Fibroblast of mammary gland (primary cell): ENCODE results near the gene C16orf86.
"Not testable (repeated sequence)": the region's sequence is repeated elsewhere in the genome, so short reads cannot be mapped to it uniquely, and the experiment has no call there.

ENCODE experiments used
- DNase-seq: peaks from one replicate; pipeline ENCODE4 v3.0.0-alpha.2; 2010; ENCODE audit warnings: low read depth
- H3K4me3 ChIP-seq: 2 replicates; pipeline ENCODE4 v1.5.1; 2011; ENCODE audit warnings: low read depth, mild to moderate bottlenecking, low read length, moderate library complexity; ENCODE audit not compliant: control insufficient read depth
- TF ChIP-seq, protein P1 (sequence below): conservative IDR thresholded peaks from 2 replicates; pipeline ENCODE4 v1.5.1; 2011; ENCODE audit warnings: low read depth, low read length, inconsistent platforms; ENCODE audit not compliant: control insufficient read depth, insufficient read depth

Gene C16orf86

DNA sequence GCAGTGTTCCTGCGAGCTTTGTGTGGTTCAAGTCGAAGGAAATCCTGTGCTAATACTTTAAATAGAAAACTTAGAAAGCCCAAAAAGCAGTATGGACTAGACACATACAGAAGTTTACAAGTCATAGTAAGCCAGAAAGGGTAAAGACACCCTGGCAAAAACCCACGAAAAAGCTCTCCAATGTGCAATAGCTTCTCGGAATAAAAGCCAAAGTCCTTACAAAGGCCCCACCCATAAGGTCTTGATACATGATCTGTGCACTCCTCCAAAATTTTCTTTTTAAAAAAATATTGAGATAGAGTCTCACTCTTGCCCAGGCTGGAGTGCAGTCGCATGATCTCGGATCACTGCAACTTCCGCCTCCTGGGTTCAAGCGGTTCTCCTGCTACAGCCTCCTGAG lies 10.3 kb downstream of the C16orf86 start:
- TF ChIP-seq, protein P1, sequence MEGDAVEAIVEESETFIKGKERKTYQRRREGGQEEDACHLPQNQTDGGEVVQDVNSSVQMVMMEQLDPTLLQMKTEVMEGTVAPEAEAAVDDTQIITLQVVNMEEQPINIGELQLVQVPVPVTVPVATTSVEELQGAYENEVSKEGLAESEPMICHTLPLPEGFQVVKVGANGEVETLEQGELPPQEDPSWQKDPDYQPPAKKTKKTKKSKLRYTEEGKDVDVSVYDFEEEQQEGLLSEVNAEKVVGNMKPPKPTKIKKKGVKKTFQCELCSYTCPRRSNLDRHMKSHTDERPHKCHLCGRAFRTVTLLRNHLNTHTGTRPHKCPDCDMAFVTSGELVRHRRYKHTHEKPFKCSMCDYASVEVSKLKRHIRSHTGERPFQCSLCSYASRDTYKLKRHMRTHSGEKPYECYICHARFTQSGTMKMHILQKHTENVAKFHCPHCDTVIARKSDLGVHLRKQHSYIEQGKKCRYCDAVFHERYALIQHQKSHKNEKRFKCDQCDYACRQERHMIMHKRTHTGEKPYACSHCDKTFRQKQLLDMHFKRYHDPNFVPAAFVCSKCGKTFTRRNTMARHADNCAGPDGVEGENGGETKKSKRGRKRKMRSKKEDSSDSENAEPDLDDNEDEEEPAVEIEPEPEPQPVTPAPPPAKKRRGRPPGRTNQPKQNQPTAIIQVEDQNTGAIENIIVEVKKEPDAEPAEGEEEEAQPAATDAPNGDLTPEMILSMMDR = no peak

DNA sequence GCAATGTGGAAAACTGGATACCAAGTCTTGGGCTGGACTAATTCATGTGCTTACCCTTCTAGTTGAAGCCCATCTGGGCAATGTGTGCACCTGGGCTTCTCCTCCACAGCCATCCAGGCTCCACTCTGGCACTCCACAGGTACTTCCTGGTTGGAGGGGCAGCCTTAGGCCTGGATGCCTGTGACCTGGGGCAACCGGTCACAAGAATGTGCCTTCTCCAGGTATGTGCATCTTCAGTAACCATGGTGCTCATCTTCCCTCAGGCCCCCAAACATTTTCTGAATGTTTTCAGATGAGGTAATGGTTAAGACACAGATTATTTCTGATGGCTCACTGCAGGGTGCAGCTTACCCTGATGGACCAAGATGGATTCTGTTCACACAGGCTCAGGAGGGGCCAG lies 11.1 kb downstream of the C16orf86 start:
- TF ChIP-seq, protein P1 = no peak
- H3K4me3 ChIP-seq = no peak overlapping the region
- DNase-seq = no peak

More for the DNA sequence above, 10.3 kb downstream of the C16orf86 start:
- DNase-seq = no peak
- H3K4me3 ChIP-seq = no peak overlapping the region

DNA sequence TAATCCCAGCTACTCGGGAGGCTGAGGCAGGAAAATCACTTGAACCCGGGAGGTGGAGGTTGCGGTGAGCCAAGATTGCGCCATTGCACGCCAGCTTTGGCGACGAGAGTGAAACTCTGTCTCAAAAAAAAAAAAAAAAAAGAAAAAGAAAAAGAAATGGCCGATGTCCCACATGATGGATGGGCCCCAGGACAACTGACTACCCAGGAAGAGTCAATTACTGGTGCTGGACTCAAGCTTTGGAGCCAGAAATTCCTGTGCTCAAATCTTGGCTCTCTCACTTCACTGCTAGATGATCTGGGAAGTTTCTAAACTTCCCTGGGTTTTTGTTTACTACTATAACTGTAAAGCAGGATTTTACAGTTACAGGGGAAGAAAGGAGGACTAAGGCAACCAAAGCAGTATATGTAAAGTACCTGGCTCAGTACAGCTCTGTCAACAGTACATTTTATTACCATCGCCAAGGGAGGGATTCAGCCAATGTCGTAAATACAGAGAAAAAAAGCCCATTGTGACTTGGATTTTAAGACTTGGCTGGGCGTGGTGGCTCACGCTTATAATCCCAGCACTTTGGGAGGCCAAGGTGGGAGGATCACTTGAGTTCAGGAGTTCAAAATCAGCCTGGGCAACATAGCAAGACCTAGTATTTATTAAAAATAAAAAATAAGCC lies 11.9 kb downstream of the C16orf86 start:
- TF ChIP-seq, protein P1 = no peak
- no peak for DNase-seq
- no peak overlapping the region for H3K4me3 ChIP-seq

DNA sequence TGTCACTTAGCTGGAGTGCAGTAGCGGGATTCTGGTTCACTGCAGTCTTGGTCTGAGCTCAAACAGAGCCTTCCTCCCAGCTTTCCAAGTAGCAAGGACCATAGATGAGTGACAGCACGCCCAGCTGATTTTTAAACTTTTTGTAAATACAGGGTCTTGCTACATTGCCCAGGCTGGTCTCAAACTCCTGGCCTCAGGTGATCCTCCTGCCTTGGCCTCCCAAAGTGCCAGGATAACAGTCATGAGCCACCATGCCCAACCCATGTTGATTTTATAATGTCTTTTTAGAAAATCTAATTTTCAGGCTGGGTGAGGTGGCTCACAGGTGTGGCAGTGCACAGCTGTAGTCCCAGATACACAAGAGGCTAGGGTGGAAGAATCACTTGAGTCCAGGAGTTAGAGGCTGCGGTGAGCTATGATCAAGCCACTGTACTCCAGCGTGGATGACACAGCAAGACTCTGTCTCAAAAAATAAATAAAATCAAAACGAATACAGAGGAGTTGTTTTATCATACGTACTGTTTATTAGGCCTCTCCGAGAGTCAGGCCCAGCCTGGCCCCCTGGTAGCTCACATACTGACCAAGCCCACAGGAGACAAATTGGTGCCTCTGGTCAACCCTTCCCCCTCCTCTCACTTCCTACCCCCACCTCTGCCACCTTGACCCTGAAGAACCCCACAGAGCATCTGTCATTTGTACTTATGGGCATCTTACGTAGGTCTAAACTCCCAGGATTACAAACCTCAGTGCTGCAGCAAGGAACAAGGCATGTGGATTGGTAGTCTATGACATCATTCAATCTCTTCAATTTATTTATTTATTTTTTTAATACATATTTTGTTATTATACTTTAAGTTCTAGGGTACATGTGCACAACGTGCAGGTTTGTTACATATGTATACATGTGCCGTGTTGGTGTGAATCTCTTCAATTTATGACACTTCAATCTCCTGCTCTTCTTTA lies 13.6 kb downstream of the C16orf86 start:
- no peak for DNase-seq
- H3K4me3 ChIP-seq = no peak overlapping the region
- TF ChIP-seq, protein P1 = no peak

DNA sequence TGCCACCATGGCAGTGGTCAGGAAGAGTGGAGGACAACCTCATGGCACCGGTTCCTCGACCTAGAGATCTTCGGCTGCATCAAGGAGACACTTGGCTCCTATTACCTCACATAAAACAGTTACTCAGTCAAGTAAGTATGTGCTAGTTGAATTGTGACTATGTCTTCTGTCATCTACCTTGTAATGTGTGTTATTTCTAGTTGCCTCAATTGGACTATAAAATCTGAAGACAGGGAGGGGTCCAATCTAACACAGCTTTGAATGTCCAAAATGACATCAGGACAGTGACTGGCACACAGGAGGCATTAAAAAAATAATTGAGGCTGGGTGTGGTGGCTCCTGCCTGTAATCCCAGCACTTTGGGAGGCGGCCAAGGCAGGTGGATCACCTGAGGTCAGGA lies 17.2 kb downstream of the C16orf86 start:
- TF ChIP-seq, protein P1 = no peak
- DNase-seq = no peak
- H3K4me3 ChIP-seq = no peak overlapping the region

DNA sequence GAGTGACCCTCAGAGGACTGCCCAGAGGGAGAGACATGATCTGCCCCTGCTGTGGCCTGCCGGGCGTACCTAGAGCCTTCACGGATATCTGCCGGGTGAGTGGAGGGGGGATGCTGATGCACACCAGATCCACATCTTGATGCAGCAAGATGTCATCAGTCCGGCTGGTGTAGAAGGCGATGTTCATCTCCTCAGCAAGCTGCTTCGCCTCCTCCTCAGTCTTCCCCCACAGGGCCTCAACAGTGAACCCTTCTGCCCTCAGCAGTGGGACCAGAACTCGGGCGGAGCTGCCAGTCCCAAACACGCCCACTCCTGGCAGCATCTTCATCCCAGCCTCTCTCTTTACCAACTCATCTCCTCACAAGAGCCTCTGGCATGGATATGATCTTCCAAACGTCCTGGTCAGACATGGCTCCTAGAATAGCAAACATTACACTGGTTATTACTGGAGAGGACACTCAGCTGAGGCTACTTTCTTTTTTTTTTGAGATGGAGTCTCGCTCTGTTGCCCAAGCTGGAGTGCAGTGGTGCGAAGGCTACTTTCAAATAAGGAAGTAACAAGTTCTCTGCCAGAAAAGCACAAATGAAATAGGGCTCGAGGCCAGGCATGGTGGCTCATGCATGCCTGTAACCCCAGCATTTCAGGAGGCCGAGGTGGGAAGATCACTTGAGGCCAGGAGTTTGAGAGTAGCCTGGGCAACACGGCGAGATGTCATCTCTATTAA lies 18.9 kb downstream of the C16orf86 start:
- DNase-seq = no peak
- TF ChIP-seq, protein P1 = no peak
- no peak overlapping the region for H3K4me3 ChIP-seq

DNA sequence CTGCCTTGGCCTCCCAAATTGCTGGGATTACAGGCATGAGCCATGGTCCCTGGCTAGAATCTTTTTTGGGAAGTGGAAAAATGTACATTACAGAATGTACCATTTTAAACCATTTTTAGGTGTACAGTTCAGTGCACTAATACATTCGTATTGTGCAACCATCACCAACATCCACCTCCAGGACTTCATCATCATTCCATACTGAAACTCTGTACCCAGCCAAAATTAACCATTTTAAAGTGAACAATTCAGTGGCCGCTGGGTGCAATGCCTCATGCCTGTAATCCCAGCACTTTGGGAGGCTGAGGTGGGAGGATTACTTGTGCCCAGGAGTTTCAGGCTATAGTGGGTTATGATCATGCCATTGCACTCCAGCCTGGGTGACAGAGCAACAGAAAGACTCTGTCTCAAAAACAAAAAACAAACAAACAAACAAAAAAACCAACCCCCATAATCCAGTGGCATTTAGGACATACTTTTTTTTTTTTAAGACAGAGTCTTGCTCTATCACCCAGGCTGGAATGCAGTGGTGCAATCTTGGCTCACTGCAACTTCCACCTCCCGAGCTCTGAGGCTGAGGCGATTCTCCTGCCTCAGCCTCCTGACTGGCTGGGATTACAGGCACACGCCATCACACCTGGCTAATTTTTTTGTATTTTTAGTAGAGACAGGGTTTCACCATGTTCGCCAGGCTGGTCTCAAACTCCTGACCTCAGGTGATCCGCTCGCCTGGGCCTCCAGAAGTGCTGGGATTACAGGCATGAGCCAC lies 27.1 kb downstream of the C16orf86 start:
- not testable (repeated sequence) for H3K4me3 ChIP-seq, DNase-seq
